Measurements from ENCODE around the gene USP48.

- TF ChIP-seq CTCF (IDR thresholded peaks at IDR 0.05) (no peak), POLR2A (IDR thresholded peaks at IDR 0.05) (no peak)
Observed at GRCh38 chr1:21633992-21634805, 148.8 kb downstream of the USP48 start.

All from adrenal gland (tissue), 5 donors.